ENCODE data around the gene LHFPL5. TPM values are rescaled to one million over a fixed set of nuclear protein-coding genes. Genes with fewer than 3 reads are reported as not detected.

LHFPL5 gene
- total RNA-seq, 1 experiment from 2014 or later: 0.42 TPM

DNA sequence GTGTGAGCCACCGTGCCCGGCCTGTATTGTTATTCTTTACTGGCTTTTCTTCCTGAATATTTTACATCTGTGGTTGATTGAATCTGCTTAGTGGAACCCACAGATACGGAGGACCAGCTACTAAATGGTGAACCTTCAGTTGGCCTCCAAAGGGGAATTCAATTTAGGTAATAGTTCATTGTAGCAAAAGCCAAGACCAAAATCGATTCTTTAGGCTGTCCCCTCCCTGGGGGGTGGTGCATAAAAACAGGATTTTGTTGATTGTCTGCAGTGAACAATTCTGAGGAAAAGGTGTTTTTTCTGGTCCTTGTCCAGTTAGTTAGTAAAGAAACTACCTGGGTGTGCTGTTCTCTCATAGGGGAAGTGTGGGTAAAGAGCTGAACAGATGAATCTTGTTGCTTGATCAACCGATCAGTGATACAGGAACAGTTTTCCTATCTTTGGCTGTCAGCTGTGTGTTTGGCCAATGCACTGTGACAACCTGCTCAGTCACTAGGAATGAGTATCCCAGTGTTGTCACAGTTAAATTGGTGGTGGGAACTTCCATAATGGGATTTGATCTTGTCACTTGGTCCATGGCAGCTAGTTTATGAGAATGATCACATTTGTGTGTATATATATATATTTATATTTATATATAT is 19.5 kb downstream of the LHFPL5 start:
- CTCF ChIA-PET: interaction anchor here (1.5 kb wide), 1 partner anchor 70 kb away, joined by 3 read pairs; no protein-coding TSS in a partner anchor
- H3K9me3 Mint-ChIP-seq (ENCODE audit: low read depth, unreplicated experiment): no peaks in the 10 kb centered on the region
- no peak for DNase-seq
- H3K4me3 Mint-ChIP-seq (ENCODE audit: low read depth, unreplicated experiment): no peak overlapping the region
- H3K27ac Mint-ChIP-seq (ENCODE audit: unreplicated experiment): no peak overlapping the region
- TF ChIP-seq CTCF (IDR thresholded peaks at IDR 0.05; ENCODE audit: unreplicated experiment): no peak
- no TSS peak for BruUV-seq (replicated peaks)
- H3K27me3 Mint-ChIP-seq (ENCODE audit: unreplicated experiment): no peaks in the 10 kb centered on the region
- H3K36me3 Mint-ChIP-seq (ENCODE audit: insufficient read depth, unreplicated experiment): no peaks in the 10 kb centered on the region
- intact Hi-C loops (cut with micrococcal nuclease; ENCODE audit: unreplicated experiment): no loop called here
- no peaks in the 10 kb centered on the region for H3K4me1 Mint-ChIP-seq (ENCODE audit: low read depth, unreplicated experiment)

DNA sequence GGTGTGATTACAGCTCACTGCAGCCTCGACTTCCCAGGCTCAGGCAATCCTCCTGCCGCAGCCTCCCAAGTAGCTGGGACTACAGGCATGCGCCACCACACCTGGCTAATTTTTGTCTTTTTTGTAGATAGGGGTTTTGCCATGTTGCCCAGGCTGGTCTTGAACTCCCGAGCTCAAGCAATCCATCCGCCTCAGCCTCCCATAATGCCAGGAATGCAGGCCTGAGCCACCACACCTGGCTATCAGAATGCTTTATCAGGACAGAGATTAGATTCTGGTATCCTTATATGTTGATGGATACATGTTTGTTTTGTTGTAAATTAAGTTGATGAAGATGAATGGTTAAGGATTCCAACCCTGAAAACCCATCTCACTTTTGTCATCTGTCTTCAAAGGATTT is 24.2 kb downstream of the LHFPL5 start:
- peaks cover 34% of the 10 kb centered on the region for H3K36me3 Mint-ChIP-seq (ENCODE audit: insufficient read depth, unreplicated experiment)
- intact Hi-C loops (cut with micrococcal nuclease; ENCODE audit: unreplicated experiment): no loop called here
- BruUV-seq (replicated peaks): no TSS peak
- no peaks in the 10 kb centered on the region for H3K9me3 Mint-ChIP-seq (ENCODE audit: low read depth, unreplicated experiment)
- H3K4me3 Mint-ChIP-seq (ENCODE audit: low read depth, unreplicated experiment): no peak overlapping the region
- no peak for DNase-seq
- H3K27ac Mint-ChIP-seq (ENCODE audit: unreplicated experiment): no peak overlapping the region
- no peaks in the 10 kb centered on the region for H3K27me3 Mint-ChIP-seq (ENCODE audit: unreplicated experiment)
- H3K4me1 Mint-ChIP-seq (ENCODE audit: low read depth, unreplicated experiment): peaks cover 15% of the 10 kb centered on the region
- CTCF ChIA-PET: interaction anchor here (0.7 kb wide), 1 partner anchor 263 kb away, joined by 3 read pairs; no protein-coding TSS in a partner anchor
- TF ChIP-seq CTCF (IDR thresholded peaks at IDR 0.05; ENCODE audit: unreplicated experiment): no peak

- DNase-seq: peak; percentile 32
- BruUV-seq (replicated peaks): no TSS peak
- TF ChIP-seq CTCF (IDR thresholded peaks at IDR 0.05; ENCODE audit: unreplicated experiment): no peak
- Mint-ChIP-seq H3K9me3 (ENCODE audit: low read depth, unreplicated experiment) (no peaks in the 10 kb centered on the region), H3K27me3 (ENCODE audit: unreplicated experiment) (no peaks in the 10 kb centered on the region), H3K4me1 (ENCODE audit: low read depth, unreplicated experiment) (peaks cover 15% of the 10 kb centered on the region), H3K27ac (ENCODE audit: unreplicated experiment) (peak overlapping the region; percentile 44), H3K4me3 (ENCODE audit: low read depth, unreplicated experiment) (no peak overlapping the region), H3K36me3 (ENCODE audit: insufficient read depth, unreplicated experiment) (peaks cover 46% of the 10 kb centered on the region)
- intact Hi-C loops (cut with micrococcal nuclease; ENCODE audit: unreplicated experiment): no loop called here
- CTCF ChIA-PET: no interaction called here
These were observed 26.3 kb downstream of the LHFPL5 start for GRCh38 chr6:35831257-35832007.

GRCh38 chr6:35833536-35833935 is 28.4 kb downstream of the LHFPL5 start:
- H3K36me3 Mint-ChIP-seq (ENCODE audit: insufficient read depth, unreplicated experiment): peaks cover 60% of the 10 kb centered on the region
- peaks cover 15% of the 10 kb centered on the region for H3K4me1 Mint-ChIP-seq (ENCODE audit: low read depth, unreplicated experiment)
- no peak for TF ChIP-seq CTCF (IDR thresholded peaks at IDR 0.05; ENCODE audit: unreplicated experiment)
- H3K4me3 Mint-ChIP-seq (ENCODE audit: low read depth, unreplicated experiment): no peak overlapping the region
- intact Hi-C loops (cut with micrococcal nuclease; ENCODE audit: unreplicated experiment): no loop called here
- DNase-seq: no peak
- no peaks in the 10 kb centered on the region for H3K27me3 Mint-ChIP-seq (ENCODE audit: unreplicated experiment)
- no peaks in the 10 kb centered on the region for H3K9me3 Mint-ChIP-seq (ENCODE audit: low read depth, unreplicated experiment)
- CTCF ChIA-PET: no interaction called here
- H3K27ac Mint-ChIP-seq (ENCODE audit: unreplicated experiment): peak overlapping the region; percentile 23
- BruUV-seq (replicated peaks): TSS peak; percentile 11

Data from Calu3 (cell line).